HepG2 (cell line): ENCODE results near the gene PRADC1. TPM values are rescaled to one million over a fixed set of nuclear protein-coding genes. Genes with fewer than 3 reads are reported as not detected.
"Not testable (repeated sequence)": the region's sequence is repeated elsewhere in the genome, so short reads cannot be mapped to it uniquely, and the experiment has no call there.

Experiments
- ATAC-seq: fragments of 200-7000 bp; cut with Tn5 transposase; 3 replicates; pipeline ENCODE4 v1.9.1; 2020; ENCODE audit warnings: mild to moderate bottlenecking, moderate library complexity
- BruUV-seq: library from RNA; stranded (reverse); fragments of 400-500 nt; replicated peaks from 2 replicates; lab custom pipeline; 2021; lab: Mats Ljungman, UMichigan
- CTCF ChIA-PET: fragments of 300-600 bp; formaldehyde crosslinking; extraction: SDS; loops from one replicate; lab custom pipeline; 2021; ENCODE audit warnings: low total read pairs, inconsistent platforms, low intra/inter-chr PET ratio; lab: Yijun Ruan, JAX
- POLR2A ChIA-PET: fragments of 350-600 bp; sonication (Branson Sonifier 250); formaldehyde crosslinking; loops from one replicate; lab custom pipeline; 2020; ENCODE audit warnings: antibody characterized with exemption, inconsistent platforms; lab: Yijun Ruan, JAX
- DNase-seq: peaks from one replicate; pipeline ENCODE4 v3.0.0-alpha.2; 2015; ENCODE audit warnings: low spot score
- FAIRE-seq: peaks from 3 replicates; lab custom pipeline; 2011; peaks lifted over from hg19 to GRCh38; lab: Jason Lieb, UNC
- H2AFZ ChIP-seq: one replicate; pipeline ENCODE4 v1.6.1; 2011; ENCODE audit warnings: low read length, inconsistent platforms
- H3K27ac ChIP-seq: fragments of 300-600 bp; 3 replicates; pipeline ENCODE4 v1.8.0; 2011; ENCODE audit warnings: mixed run types, mild to moderate bottlenecking, mixed read lengths, low read length, inconsistent platforms; ENCODE audit not compliant: insufficient read depth; ENCODE audit errors: extremely low read length
- H3K27me3 ChIP-seq, 2 experiments: fragments of 200-600 bp in 1 of 2; 2 replicates in 1 of 2; 3 replicates in 1 of 2; pipeline versions ENCODE4 v1.6.0 to v1.8.0; 2011; ENCODE audit warnings: low read length in 2 of 2, mild to moderate bottlenecking in 2 of 2, moderate library complexity in 2 of 2, inconsistent platforms in 1 of 2; ENCODE audit not compliant: insufficient read depth in 2 of 2, control insufficient read depth in 1 of 2
- H3K36me3 ChIP-seq, 2 experiments: fragments of 200-600 bp in 1 of 2; replicated peaks in 1 of 2; 2 replicates in 1 of 2; 3 replicates in 1 of 2; pipeline versions ENCODE4 v1.5.1 to v1.8.0; 2011; ENCODE audit warnings: low read length in 2 of 2, inconsistent platforms in 1 of 2; ENCODE audit not compliant: insufficient read depth in 2 of 2, control insufficient read depth in 1 of 2
- H3K4me1 ChIP-seq: 2 replicates; pipeline ENCODE4 v1.5.1; 2012; ENCODE audit warnings: low read length, inconsistent platforms; ENCODE audit not compliant: insufficient read depth
- H3K4me2 ChIP-seq: 2 replicates; pipeline ENCODE4 v1.6.0; 2011; ENCODE audit warnings: low read depth, low read length, inconsistent platforms
- H3K4me3 ChIP-seq, 3 experiments: fragments of 200-600 bp in 1 of 3; sonication (generic), shearing (Covaris generic) in 1 of 3; replicated peaks in 1 of 3; 2 replicates each; pipeline ENCODE4 v1.5.1; 2011 to 2016; ENCODE audit warnings: low read length in 3 of 3, inconsistent platforms in 2 of 3, low read depth in 2 of 3, mild to moderate bottlenecking in 2 of 3, control low read depth in 1 of 3, mixed read lengths in 1 of 3; ENCODE audit not compliant: insufficient read depth in 1 of 3
- H3K79me2 ChIP-seq: one replicate; pipeline ENCODE4 v1.6.1; 2011; ENCODE audit warnings: low read length, inconsistent platforms; ENCODE audit not compliant: insufficient read depth
- H3K9ac ChIP-seq: 2 replicates; pipeline ENCODE4 v1.6.0; 2011; ENCODE audit warnings: mild to moderate bottlenecking, low read depth, low read length, inconsistent platforms; ENCODE audit not compliant: insufficient read depth
- H3K9me3 ChIP-seq: 2 replicates; pipeline ENCODE4 v1.5.1; 2012; ENCODE audit warnings: mild to moderate bottlenecking, low read length
- H4K20me1 ChIP-seq: 2 replicates; pipeline ENCODE4 v1.6.0; 2011; ENCODE audit warnings: inconsistent platforms, mild to moderate bottlenecking, low read length, moderate library complexity; ENCODE audit not compliant: insufficient read depth
- HIC2 ChIP-seq: sonication (generic); formaldehyde crosslinking; IDR thresholded peaks from 2 replicates; pipeline ENCODE4 v1.9.0; 2022; ENCODE audit warnings: low read depth, missing genetic modification reagents
- HNRNPL ChIP-seq: fragments of 200-400 bp; formaldehyde crosslinking; IDR thresholded peaks from 2 replicates; pipeline ENCODE4 v1.6.1; 2017; ENCODE audit warnings: mild to moderate bottlenecking, low read depth, low read length
- NONO ChIP-seq, 2 experiments: fragments of 450-650 bp in 1 of 2; sonication (generic) in 1 of 2; formaldehyde crosslinking in 1 of 2; IDR thresholded peaks in 1 of 2; conservative IDR thresholded peaks in 1 of 2; 2 replicates each; pipeline versions ENCODE4 v1.6.1 to v1.8.0; 2017 to 2022; ENCODE audit warnings: mild to moderate bottlenecking in 1 of 2, missing genetic modification reagents in 1 of 2, moderate library complexity in 1 of 2
- NR2F6 ChIP-seq, 2 experiments: IDR thresholded peaks; 2 replicates each; pipeline ENCODE4 v1.6.1; 2016; ENCODE audit warnings: antibody characterized with exemption in 1 of 2, mild to moderate bottlenecking in 1 of 2
- RARA ChIP-seq: IDR thresholded peaks from 2 replicates; pipeline ENCODE4 v1.6.1; 2016; ENCODE audit warnings: missing genetic modification reagents, missing compliant biosample characterization
- TP53 ChIP-seq: sonication (generic); formaldehyde crosslinking; conservative IDR thresholded peaks from 2 replicates; pipeline ENCODE4 v1.4.0; 2020; ENCODE audit warnings: missing genetic modification reagents
- ZBTB38 ChIP-seq: sonication (generic); formaldehyde crosslinking; IDR thresholded peaks from 2 replicates; pipeline ENCODE4 v1.5.1; 2020; ENCODE audit warnings: mild to moderate bottlenecking, missing genetic modification reagents
- ZNF225 ChIP-seq: sonication (generic); formaldehyde crosslinking; IDR thresholded peaks from 2 replicates; pipeline ENCODE4 v1.4.0; 2020; ENCODE audit warnings: mild to moderate bottlenecking, missing genetic modification reagents
- ZNF605 ChIP-seq: sonication (generic); formaldehyde crosslinking; IDR thresholded peaks from 2 replicates; pipeline ENCODE4 v1.8.0; 2022; ENCODE audit warnings: mild to moderate bottlenecking, missing genetic modification reagents
- ZNF619 ChIP-seq: sonication (generic); formaldehyde crosslinking; IDR thresholded peaks from 2 replicates; pipeline ENCODE4 v1.4.0; 2020; ENCODE audit warnings: mild to moderate bottlenecking, missing genetic modification reagents
- WGBS: methylation state at CpG from one replicate; pipeline ENCODE4 v1.1.6; 2017; ENCODE audit warnings: low lambda C conversion rate; 5-methylcytosine and 5-hydroxymethylcytosine counted together
- in situ Hi-C: cut with HindIII; loops from 2 replicates; pipeline ENCODE4 v1.10.0; 2017; ENCODE audit warnings: low pct_unique_long_range_greater_than_20kb; ENCODE audit not compliant: extremely low pct_ligation_motif_present
- intact Hi-C: fragments of 100-400 bp; cut with micrococcal nuclease; formaldehyde crosslinking; loops from one replicate; pipeline ENCODE4 v1.10.0; 2022; ENCODE audit not compliant: unreplicated experiment
- polyA plus RNA-seq, 8 experiments: library from polyadenylated mRNA; depleted of rRNA in 3 of 8; stranded (reverse) in 7 of 8; unstranded in 1 of 8; fragments of >200 nt; fragmentation: Illumina TruSeq in 4 of 8; extraction: Trizol in 4 of 8; gene quantifications; 2 replicates each; pipeline versions ENCODE4 v1.2.1 to v1.2.3, GENCODE V29; 2011 to 2016; ENCODE audit warnings: low read depth in 4 of 8, missing spikeins in 1 of 8, mixed read lengths in 1 of 8; ENCODE audit not compliant: insufficient read depth in 1 of 8
- total RNA-seq, 5 experiments: library from RNA; depleted of rRNA; stranded (reverse); fragments of >200 nt; fragmentation: Illumina TruSeq; extraction: Trizol; gene quantifications; 2 replicates each; pipeline ENCODE4 v1.2.3, GENCODE V29; 2016; ENCODE audit warnings: low read depth in 1 of 5
- TF ChIP-seq, protein P1 (sequence below): sonication (generic); formaldehyde crosslinking; IDR thresholded peaks from 2 replicates; pipeline ENCODE4 v1.5.1; 2020; ENCODE audit warnings: mild to moderate bottlenecking, moderate library complexity, missing genetic modification reagents
- TF ChIP-seq, protein P2 (sequence below): sonication (generic); formaldehyde crosslinking; IDR thresholded peaks from 2 replicates; pipeline ENCODE4 v1.4.0; 2020; ENCODE audit warnings: mild to moderate bottlenecking, missing genetic modification reagents, borderline replicate concordance

PRADC1 gene
- total and polyA plus RNA-seq, 2 of the 13 experiments (the other 11 are each of a cell fraction or from before 2014, with no cell fraction given), result 12.1 to 37.2 TPM

DNA sequence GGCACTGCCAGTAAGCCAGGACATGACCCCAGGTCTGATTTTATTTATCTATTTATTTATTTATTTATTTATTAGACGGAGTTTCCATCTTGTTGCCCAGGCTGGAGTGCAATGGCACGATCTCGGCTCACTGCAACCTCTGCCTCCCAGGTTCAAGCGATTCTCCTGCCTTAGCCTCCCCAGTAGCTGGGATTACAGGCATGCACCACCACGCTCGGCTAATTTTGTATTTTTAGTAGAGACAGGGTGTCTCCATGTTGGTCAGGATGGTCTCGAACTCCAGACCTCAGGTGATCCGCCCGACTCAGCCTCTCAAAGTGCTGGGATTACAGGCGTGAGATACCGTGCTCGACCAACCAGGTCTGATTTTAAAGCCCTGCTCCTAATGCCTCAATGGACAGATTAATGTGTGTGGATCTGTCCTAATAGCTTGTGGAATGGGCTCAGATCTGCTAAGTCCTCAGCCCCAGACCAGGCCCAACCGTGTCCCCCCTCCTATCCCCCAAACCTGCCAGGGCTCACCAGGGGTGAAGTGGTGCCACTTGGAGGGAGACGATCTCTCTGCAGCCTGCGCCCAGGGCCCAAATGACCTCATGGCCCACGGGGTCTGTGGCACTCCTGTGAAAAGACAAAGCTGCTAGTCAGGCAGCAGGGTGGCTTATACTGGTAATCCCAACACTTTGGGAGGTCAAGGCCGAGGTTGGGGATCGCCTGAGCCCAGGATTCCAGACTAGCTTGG lies 29.8 kb upstream of the PRADC1 start:
- ATAC-seq; H3K9me3 ChIP-seq; H3K79me2 ChIP-seq; H3K36me3 ChIP-seq; H3K4me3 ChIP-seq; in situ Hi-C loops; H4K20me1 ChIP-seq; H3K27me3 ChIP-seq; BruUV-seq; CTCF ChIA-PET; H2AFZ ChIP-seq; TF ChIP-seq NONO (IDR thresholded peaks at IDR 0.05): not testable (repeated sequence)
- peak; percentile 32 for FAIRE-seq
- peak overlapping the region; percentile 31 for H3K9ac ChIP-seq
- H3K4me1 ChIP-seq, result peaks cover 51% of the 10 kb centered on the region
- WGBS, result 70% methylated on average over 18 of the region's 18 CpGs
- peak overlapping the region; percentile 35; the same call in 1 of the 2 replicates for H3K4me2 ChIP-seq
- intact Hi-C loops, result loop anchor here (1.0 to 5.0 kb wide), 4 partner anchors 28 to 101 kb away; partner anchors contain the start of gene CCT7
- DNase-seq, result peak; percentile 27
- H3K27ac ChIP-seq, result peak overlapping the region; percentile 70
- POLR2A ChIA-PET, result interaction anchor here (0.8 to 1.8 kb wide), 9 partner anchors 9 to 123 kb away, joined by 3 to 15 read pairs (median 4); partner anchors contain the start of genes ALMS1, CCT7, FBXO41 and PRADC1
- 0 out of 2 replicates have a peak, but pooled peaks have one; percentile 51 for TF ChIP-seq ZNF225 (CRISPR knock-in tag)
- 0 out of 2 replicates have a peak, but pooled peaks have one; percentile 38 for TF ChIP-seq HNRNPL
- TF ChIP-seq, protein P1, sequence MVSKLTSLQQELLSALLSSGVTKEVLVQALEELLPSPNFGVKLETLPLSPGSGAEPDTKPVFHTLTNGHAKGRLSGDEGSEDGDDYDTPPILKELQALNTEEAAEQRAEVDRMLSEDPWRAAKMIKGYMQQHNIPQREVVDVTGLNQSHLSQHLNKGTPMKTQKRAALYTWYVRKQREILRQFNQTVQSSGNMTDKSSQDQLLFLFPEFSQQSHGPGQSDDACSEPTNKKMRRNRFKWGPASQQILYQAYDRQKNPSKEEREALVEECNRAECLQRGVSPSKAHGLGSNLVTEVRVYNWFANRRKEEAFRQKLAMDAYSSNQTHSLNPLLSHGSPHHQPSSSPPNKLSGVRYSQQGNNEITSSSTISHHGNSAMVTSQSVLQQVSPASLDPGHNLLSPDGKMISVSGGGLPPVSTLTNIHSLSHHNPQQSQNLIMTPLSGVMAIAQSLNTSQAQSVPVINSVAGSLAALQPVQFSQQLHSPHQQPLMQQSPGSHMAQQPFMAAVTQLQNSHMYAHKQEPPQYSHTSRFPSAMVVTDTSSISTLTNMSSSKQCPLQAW (CRISPR knock-in tag), result 0 out of 2 replicates have a peak, but pooled peaks have one; percentile 25
- TF ChIP-seq, protein P2, sequence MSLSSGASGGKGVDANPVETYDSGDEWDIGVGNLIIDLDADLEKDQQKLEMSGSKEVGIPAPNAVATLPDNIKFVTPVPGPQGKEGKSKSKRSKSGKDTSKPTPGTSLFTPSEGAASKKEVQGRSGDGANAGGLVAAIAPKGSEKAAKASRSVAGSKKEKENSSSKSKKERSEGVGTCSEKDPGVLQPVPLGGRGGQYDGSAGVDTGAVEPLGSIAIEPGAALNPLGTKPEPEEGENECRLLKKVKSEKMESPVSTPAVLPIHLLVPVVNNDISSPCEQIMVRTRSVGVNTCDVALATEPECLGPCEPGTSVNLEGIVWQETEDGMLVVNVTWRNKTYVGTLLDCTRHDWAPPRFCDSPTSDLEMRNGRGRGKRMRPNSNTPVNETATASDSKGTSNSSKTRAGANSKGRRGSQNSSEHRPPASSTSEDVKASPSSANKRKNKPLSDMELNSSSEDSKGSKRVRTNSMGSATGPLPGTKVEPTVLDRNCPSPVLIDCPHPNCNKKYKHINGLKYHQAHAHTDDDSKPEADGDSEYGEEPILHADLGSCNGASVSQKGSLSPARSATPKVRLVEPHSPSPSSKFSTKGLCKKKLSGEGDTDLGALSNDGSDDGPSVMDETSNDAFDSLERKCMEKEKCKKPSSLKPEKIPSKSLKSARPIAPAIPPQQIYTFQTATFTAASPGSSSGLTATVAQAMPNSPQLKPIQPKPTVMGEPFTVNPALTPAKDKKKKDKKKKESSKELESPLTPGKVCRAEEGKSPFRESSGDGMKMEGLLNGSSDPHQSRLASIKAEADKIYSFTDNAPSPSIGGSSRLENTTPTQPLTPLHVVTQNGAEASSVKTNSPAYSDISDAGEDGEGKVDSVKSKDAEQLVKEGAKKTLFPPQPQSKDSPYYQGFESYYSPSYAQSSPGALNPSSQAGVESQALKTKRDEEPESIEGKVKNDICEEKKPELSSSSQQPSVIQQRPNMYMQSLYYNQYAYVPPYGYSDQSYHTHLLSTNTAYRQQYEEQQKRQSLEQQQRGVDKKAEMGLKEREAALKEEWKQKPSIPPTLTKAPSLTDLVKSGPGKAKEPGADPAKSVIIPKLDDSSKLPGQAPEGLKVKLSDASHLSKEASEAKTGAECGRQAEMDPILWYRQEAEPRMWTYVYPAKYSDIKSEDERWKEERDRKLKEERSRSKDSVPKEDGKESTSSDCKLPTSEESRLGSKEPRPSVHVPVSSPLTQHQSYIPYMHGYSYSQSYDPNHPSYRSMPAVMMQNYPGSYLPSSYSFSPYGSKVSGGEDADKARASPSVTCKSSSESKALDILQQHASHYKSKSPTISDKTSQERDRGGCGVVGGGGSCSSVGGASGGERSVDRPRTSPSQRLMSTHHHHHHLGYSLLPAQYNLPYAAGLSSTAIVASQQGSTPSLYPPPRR, result 0 out of 2 replicates have a peak, but pooled peaks have one; percentile 17
- TF ChIP-seq ZNF605, result peak; percentile 66; the same call in 1 of the 2 replicates
- TF ChIP-seq TP53 (CRISPR knock-in tag), result 0 out of 2 replicates have a peak, but pooled peaks have one; percentile 10
- TF ChIP-seq NR2F6 (IDR thresholded peaks at IDR 0.05), result peak; percentile 48; the same call in 1 of the 2 replicates
- TF ChIP-seq NR2F6 (CRISPR knock-in tag; IDR thresholded peaks at IDR 0.05), result peak; percentile 33; the same call in 1 of the 2 replicates
- peak; percentile 7 for TF ChIP-seq HIC2 (CRISPR knock-in tag)
- peak; percentile 19; the same call in 1 of the 2 replicates for TF ChIP-seq ZBTB38
- TF ChIP-seq RARA, result peak; percentile 51
- peak; percentile 14; the same call in 1 of the 2 replicates for TF ChIP-seq ZNF619
- peak; percentile 2; the same call in 1 of the 2 replicates for TF ChIP-seq NONO (CRISPR knock-in tag; conservative IDR thresholded peaks at IDR 0.05)
